Stimulated activated naive CD8-positive, alpha-beta T cell treated with anti-CD3 and anti-CD28 coated beads, Interleukin-15, amount 100 ng/mL, for 72 hours (primary cell): ENCODE data around the gene GSTA5.
"Not testable (repeated sequence)": the region's sequence is repeated elsewhere in the genome, so short reads cannot be mapped to it uniquely, and the experiment has no call there.

ENCODE experiments used
- ATAC-seq: fragments of 150-1000 bp; cut with Tn5 transposase; 2 replicates; pipeline ENCODE4 v1.10.0; 2021; ENCODE audit warnings: mild to moderate bottlenecking, moderate library complexity
- DNase-seq, 2 donors: peaks; one replicate each; pipeline ENCODE4 v3.0.0; 2021 to 2022
- H3K27ac Mint-ChIP-seq, 2 donors: one replicate each; pipeline ENCODE4 v1.8.0; 2022; ENCODE audit warnings: mild to moderate bottlenecking in 2 of 2, mixed read lengths in 2 of 2, moderate library complexity in 2 of 2
- H3K27me3 Mint-ChIP-seq: one replicate; pipeline ENCODE4 v1.8.0; 2022; ENCODE audit warnings: mixed read lengths
- H3K4me1 Mint-ChIP-seq: one replicate; pipeline ENCODE4 v1.8.0; 2022; ENCODE audit warnings: mild to moderate bottlenecking, mixed read lengths
- H3K4me3 Mint-ChIP-seq, 2 donors: one replicate each; pipeline ENCODE4 v1.8.0; 2022; ENCODE audit warnings: mild to moderate bottlenecking in 2 of 2, mixed read lengths in 2 of 2, moderate library complexity in 1 of 2
- H3K9me3 Mint-ChIP-seq, 2 donors: one replicate each; pipeline ENCODE4 v1.8.0; 2022; ENCODE audit warnings: mixed read lengths in 2 of 2

Gene GSTA5

GRCh38 chr6:52815167-52816092, 25.2 kb downstream of the GSTA5 start:
- Mint-ChIP-seq H3K9me3 (peaks cover 0 to 1% of the 10 kb centered on the region in 2 donors), H3K27me3 (peaks cover 19% of the 10 kb centered on the region)

GRCh38 chr6:52814545-52814944, 26.1 kb downstream of the GSTA5 start:
- H3K9me3 Mint-ChIP-seq, H3K4me3 Mint-ChIP-seq, DNase-seq, ATAC-seq, H3K4me1 Mint-ChIP-seq: not testable (repeated sequence)
- H3K27ac Mint-ChIP-seq: peak overlapping the region in 1 of 2 donors; percentile 68
- peaks cover 19% of the 10 kb centered on the region for H3K27me3 Mint-ChIP-seq

More at GRCh38 chr6:52815167-52816092, 25.2 kb downstream of the GSTA5 start:
- H3K27ac Mint-ChIP-seq: no peak overlapping the region
- H3K4me3 Mint-ChIP-seq: no peak overlapping the region
- H3K4me1 Mint-ChIP-seq: no peaks in the 10 kb centered on the region
- peak; percentile 35 to 45 for DNase-seq
- ATAC-seq: peak; percentile 79

- not testable (repeated sequence) for H3K27ac Mint-ChIP-seq, DNase-seq, H3K9me3 Mint-ChIP-seq, H3K4me3 Mint-ChIP-seq, ATAC-seq, H3K4me1 Mint-ChIP-seq
- H3K27me3 Mint-ChIP-seq: peaks cover 44% of the 10 kb centered on the region
Observed at GRCh38 chr6:52809777-52810176, 30.8 kb downstream of the GSTA5 start.

GRCh38 chr6:52808660-52809059, 32.0 kb downstream of the GSTA5 start:
- Mint-ChIP-seq H3K4me3 (no peak overlapping the region), H3K27ac (no peak overlapping the region), H3K27me3 (peaks cover 56% of the 10 kb centered on the region), H3K4me1 (no peaks in the 10 kb centered on the region), H3K9me3 (no peaks in the 10 kb centered on the region)
- ATAC-seq: no peak
- no peak for DNase-seq

- H3K27ac Mint-ChIP-seq, H3K9me3 Mint-ChIP-seq, H3K4me1 Mint-ChIP-seq, H3K4me3 Mint-ChIP-seq, DNase-seq, ATAC-seq: not testable (repeated sequence)
- peaks cover 65% of the 10 kb centered on the region for H3K27me3 Mint-ChIP-seq
Observed at GRCh38 chr6:52803668-52804255, 36.9 kb downstream of the GSTA5 start, which contains the start of gene GSTA1. TSS of gene GSTA1 (minus strand) at chr6:52803816. CDS start at chr6:52799267, 4,549 bp downstream.

GRCh38 chr6:52802806-52803205, 37.8 kb downstream of the GSTA5 start:
- ATAC-seq: no peak
- no peak overlapping the region for H3K4me3 Mint-ChIP-seq
- H3K27ac Mint-ChIP-seq: no peak overlapping the region
- H3K4me1 Mint-ChIP-seq: no peaks in the 10 kb centered on the region
- peaks cover 61% of the 10 kb centered on the region for H3K27me3 Mint-ChIP-seq
- DNase-seq: no peak
- H3K9me3 Mint-ChIP-seq: no peaks in the 10 kb centered on the region

GRCh38 chr6:52801188-52801841, 39.3 kb downstream of the GSTA5 start:
- H3K4me1 Mint-ChIP-seq: no peaks in the 10 kb centered on the region
- no peak for DNase-seq
- peaks cover 52% of the 10 kb centered on the region for H3K27me3 Mint-ChIP-seq
- no peak overlapping the region for H3K27ac Mint-ChIP-seq
- no peak overlapping the region for H3K4me3 Mint-ChIP-seq
- ATAC-seq: no peak
- no peaks in the 10 kb centered on the region for H3K9me3 Mint-ChIP-seq

- H3K27me3 Mint-ChIP-seq: peaks cover 39% of the 10 kb centered on the region
- not testable (repeated sequence) for H3K27ac Mint-ChIP-seq, H3K4me3 Mint-ChIP-seq, DNase-seq, ATAC-seq, H3K9me3 Mint-ChIP-seq, H3K4me1 Mint-ChIP-seq
Observed at GRCh38 chr6:52799272-52799671, 41.3 kb downstream of the GSTA5 start.

- not testable (repeated sequence) for H3K27ac Mint-ChIP-seq, ATAC-seq, DNase-seq, H3K4me3 Mint-ChIP-seq, H3K4me1 Mint-ChIP-seq
- Mint-ChIP-seq H3K27me3 (peaks cover 15% of the 10 kb centered on the region), H3K9me3 (peaks cover 6 to 13% of the 10 kb centered on the region in 2 donors)
Observed at GRCh38 chr6:52794366-52794765, 46.2 kb downstream of the GSTA5 start.

GRCh38 chr6:52790861-52791260, 49.8 kb downstream of the GSTA5 start:
- ATAC-seq (no peak), DNase-seq (no peak)
- no peaks in the 10 kb centered on the region for H3K4me1 Mint-ChIP-seq
- H3K4me3 Mint-ChIP-seq: no peak overlapping the region
- peaks cover 6 to 13% of the 10 kb centered on the region in 2 donors for H3K9me3 Mint-ChIP-seq
- H3K27me3 Mint-ChIP-seq: peaks cover 10% of the 10 kb centered on the region
- H3K27ac Mint-ChIP-seq: no peak overlapping the region

GRCh38 chr6:52789658-52790057, 51.0 kb downstream of the GSTA5 start:
- H3K9me3 Mint-ChIP-seq: peaks cover 6 to 13% of the 10 kb centered on the region in 2 donors
- not testable (repeated sequence) for DNase-seq, H3K27ac Mint-ChIP-seq

GRCh38 chr6:52788478-52788877, 52.1 kb downstream of the GSTA5 start:
- no peak for DNase-seq
- H3K9me3 Mint-ChIP-seq: peaks cover 4 to 18% of the 10 kb centered on the region in 2 donors
- peaks cover 10% of the 10 kb centered on the region for H3K27me3 Mint-ChIP-seq
- no peak for ATAC-seq
- H3K27ac Mint-ChIP-seq: no peak overlapping the region
- H3K4me3 Mint-ChIP-seq: no peak overlapping the region
- no peaks in the 10 kb centered on the region for H3K4me1 Mint-ChIP-seq

More at GRCh38 chr6:52789658-52790057, 51.0 kb downstream of the GSTA5 start:
- not testable (repeated sequence) for H3K4me3 Mint-ChIP-seq, H3K4me1 Mint-ChIP-seq, ATAC-seq, H3K27me3 Mint-ChIP-seq

GRCh38 chr6:52787917-52788316, 52.7 kb downstream of the GSTA5 start:
- no peak overlapping the region for H3K4me3 Mint-ChIP-seq
- peaks cover 10% of the 10 kb centered on the region for H3K27me3 Mint-ChIP-seq
- H3K27ac Mint-ChIP-seq: no peak overlapping the region
- no peaks in the 10 kb centered on the region for H3K4me1 Mint-ChIP-seq
- ATAC-seq: no peak
- H3K9me3 Mint-ChIP-seq: peaks cover 0 to 16% of the 10 kb centered on the region in 2 donors
- no peak for DNase-seq

- DNase-seq (no peak), ATAC-seq (no peak)
- Mint-ChIP-seq H3K27me3 (peaks cover 10% of the 10 kb centered on the region), H3K4me1 (no peaks in the 10 kb centered on the region), H3K4me3 (no peak overlapping the region), H3K27ac (no peak overlapping the region), H3K9me3 (peaks cover 0 to 9% of the 10 kb centered on the region in 2 donors)
Observed at GRCh38 chr6:52786249-52786956, 54.2 kb downstream of the GSTA5 start.

- H3K27me3 Mint-ChIP-seq: peaks cover 13% of the 10 kb centered on the region
- not testable (repeated sequence) for H3K4me3 Mint-ChIP-seq
Observed at GRCh38 chr6:52782696-52783274, 57.8 kb downstream of the GSTA5 start.

More at GRCh38 chr6:52782696-52783274, 57.8 kb downstream of the GSTA5 start:
- ATAC-seq, H3K27ac Mint-ChIP-seq, H3K9me3 Mint-ChIP-seq, DNase-seq, H3K4me1 Mint-ChIP-seq: not testable (repeated sequence)
